NCI-H146 treated with DMSO at 0.1 percent for 48 hours (cell line): ENCODE measurements around the gene NANOG.
"Not testable (repeated sequence)": the region's sequence is repeated elsewhere in the genome, so short reads cannot be mapped to it uniquely, and the experiment has no call there.

ENCODE experiments used
- DNase-seq: peaks from one replicate; lab custom pipeline; 2025; ENCODE audit not compliant: unreplicated experiment; lab: John Stamatoyannopoulos, UW

Gene NANOG

GRCh38 chr12:7788884-7789528, at the start of gene NANOG:
TSS of gene NANOG (plus strand) at chr12:7789402. CDS start at chr12:7789615, 213 bp downstream.
- DNase-seq, result not testable (repeated sequence)

- DNase-seq, result no peak
These were observed 42.0 kb upstream of the NANOG start, which contains the start of gene CLEC4C for GRCh38 chr12:7747246-7747645. TSS of gene CLEC4C (minus strand) at chr12:7747375. CDS start at chr12:7747348, 27 bp downstream.

DNA sequence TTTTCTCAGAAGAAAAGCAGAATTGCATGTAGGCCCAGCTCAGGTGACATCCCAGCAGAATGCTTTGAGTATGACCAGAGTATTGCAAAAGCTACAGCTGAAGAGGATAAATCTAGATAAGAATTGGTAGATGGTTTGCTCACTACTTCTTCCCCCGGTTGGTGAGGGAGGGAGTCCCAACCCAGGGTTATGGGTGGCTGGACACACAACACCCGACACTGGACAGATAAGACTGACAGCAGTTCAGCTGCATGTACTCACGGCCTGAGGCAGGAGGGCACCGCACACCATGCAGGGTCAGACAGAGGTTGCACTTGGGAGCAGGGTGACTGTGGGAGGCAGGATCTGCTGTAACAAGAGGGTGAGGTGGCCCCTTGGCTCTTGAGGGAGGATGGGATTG, 40.4 kb upstream of the NANOG start:
- DNase-seq, result no peak

GRCh38 chr12:7749442-7749841, 39.8 kb upstream of the NANOG start:
- DNase-seq, result no peak

GRCh38 chr12:7750350-7750749, 38.9 kb upstream of the NANOG start:
- no peak for DNase-seq

- DNase-seq, result no peak
These were observed 37.8 kb upstream of the NANOG start for GRCh38 chr12:7751394-7751793.

- DNase-seq, result not testable (repeated sequence)
These were observed 37.0 kb upstream of the NANOG start for GRCh38 chr12:7751941-7752922.

DNA sequence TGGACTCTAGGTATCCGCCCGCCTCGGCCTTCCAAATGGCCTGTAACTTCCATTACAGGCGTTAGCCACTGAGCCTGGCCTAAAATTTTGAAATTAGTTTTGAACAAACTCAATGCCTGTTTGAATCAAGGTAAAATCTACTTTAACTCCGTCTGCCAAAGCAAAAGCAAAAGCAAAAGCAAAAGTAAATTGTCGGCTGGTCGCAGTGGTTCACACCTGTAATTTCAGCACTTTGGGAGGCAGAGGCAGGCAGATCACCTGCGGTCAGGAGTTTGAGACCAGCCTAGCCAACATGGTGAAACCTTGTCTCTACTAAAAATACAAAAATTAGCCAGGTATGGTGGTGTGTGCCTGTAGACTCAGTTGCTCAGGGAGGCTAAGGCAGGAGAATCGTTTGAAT, 33.5 kb upstream of the NANOG start:
- DNase-seq, result not testable (repeated sequence)

GRCh38 chr12:7756993-7757392, 32.2 kb upstream of the NANOG start:
- DNase-seq, result no peak

- no peak for DNase-seq
These were observed 30.4 kb upstream of the NANOG start for GRCh38 chr12:7758766-7759140.

- DNase-seq, result no peak
These were observed 19.2 kb upstream of the NANOG start for GRCh38 chr12:7769999-7770398.

DNA sequence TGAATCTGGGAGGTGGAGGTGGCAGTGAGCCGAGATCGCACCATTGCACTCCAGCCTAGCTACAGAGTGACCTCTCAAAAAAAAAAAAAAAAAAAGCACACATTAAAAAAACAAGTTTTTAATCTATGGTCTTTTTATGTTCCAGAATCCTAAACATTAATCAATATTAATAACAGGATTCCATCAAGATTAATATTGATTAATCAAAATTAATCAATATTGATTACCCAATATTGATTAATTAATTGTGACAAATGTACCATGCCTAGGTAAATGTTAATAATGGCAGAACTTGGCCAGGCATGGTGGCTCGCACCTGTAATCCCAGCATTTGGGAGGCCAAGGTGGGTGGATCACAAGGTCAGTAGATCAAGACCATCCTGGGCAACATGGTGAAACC, 7.9 kb upstream of the NANOG start:
- DNase-seq, result no peak

DNA sequence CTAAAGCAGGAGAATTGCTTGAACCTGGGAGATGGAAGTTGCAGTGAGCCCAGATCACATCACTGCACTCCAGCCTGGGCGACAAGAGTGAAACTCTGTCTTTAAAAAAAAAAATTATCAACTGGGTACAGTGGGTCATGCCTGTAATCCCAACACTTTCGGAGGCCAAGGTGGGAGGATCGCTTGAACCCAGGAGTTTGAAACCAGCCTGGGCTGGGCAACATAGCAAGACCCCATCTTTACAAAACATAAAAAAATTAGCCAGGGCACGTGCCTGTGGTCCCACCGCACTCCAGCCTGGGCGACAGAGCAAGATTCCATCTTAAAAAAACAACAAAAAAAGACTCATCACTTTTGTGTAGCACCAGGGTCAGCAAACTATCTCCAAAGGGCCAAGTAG, 7.1 kb upstream of the NANOG start:
- no peak for DNase-seq

GRCh38 chr12:7783433-7783832, 5.8 kb upstream of the NANOG start:
- not testable (repeated sequence) for DNase-seq

DNA sequence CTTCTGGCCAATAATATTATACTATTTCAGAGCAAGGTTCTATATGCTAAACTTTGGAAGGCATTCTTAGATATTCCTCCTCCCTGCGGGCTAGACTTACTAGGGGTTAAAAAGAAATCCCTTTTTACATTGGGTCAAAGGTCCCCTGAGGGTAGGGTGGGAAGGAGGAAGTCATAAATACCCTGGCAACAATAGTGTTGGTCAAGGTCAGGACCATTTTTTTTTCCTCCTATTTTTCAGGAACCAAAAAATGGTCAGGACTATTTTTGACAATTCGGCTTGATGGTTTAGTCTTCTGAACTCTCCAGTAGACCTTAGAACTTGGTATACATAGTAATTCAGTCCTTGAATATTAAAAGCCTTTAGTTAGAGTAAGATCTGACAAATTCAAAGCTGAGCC, 4.5 kb upstream of the NANOG start:
- DNase-seq, result no peak

GRCh38 chr12:7787574-7788293, 1.5 kb upstream of the NANOG start:
- no peak for DNase-seq

DNA sequence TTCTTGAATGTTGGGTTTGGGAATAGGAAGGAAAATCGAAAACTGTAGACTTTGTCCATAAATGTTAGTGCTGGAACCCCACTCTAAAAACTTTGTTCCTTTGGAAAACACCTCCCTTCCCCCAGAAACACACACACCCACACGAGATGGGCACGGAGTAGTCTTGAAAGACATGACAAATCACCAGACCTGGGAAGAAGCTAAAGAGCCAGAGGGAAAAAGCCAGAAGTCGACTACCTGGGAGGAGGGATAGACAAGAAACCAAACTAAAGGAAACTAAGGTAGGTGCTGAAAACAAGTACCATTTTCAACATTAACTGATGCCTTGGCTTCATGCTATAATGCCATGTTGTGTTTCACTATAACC, 925 bp upstream of the NANOG start:
- DNase-seq, result no peak

- DNase-seq, result no peak
These were observed 4.0 kb downstream of the NANOG start for GRCh38 chr12:7793211-7793610.

GRCh38 chr12:7797269-7797668, 8.1 kb downstream of the NANOG start:
- not testable (repeated sequence) for DNase-seq

DNA sequence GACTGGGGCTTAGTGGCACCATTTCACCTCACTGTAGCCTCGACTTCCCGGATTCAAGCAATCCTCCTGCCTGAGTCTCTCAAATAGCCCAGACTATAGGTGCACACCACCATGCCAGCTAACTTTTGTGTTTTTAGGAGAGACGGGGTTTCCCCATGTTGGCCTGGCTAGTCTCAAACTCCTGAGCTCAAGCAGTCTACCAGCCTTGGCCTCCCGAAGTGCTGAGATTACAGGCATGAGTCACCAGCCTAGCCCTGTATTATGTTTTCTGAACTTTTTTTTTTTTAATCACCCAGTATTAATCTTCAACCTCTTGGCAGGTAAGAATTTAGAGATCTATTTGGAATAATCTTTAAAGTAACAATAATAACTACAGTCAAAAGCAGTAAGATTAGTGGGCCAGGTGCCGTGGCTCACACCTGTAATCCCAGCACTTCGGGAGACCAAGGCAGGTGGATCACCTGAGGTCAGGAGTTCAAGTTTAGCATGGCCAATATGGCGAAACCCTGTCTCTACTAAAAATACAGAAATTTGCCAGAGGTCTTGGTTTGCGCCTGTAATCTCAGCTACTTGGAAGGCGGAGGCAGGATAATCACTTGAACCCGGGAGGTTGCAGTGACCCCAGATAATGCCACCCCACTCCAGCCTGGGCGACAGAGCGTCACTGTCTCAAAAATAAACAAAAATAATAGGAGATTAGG, 8.6 kb downstream of the NANOG start:
- no peak for DNase-seq

GRCh38 chr12:7798750-7799308, 9.6 kb downstream of the NANOG start:
- not testable (repeated sequence) for DNase-seq
